Osteoblast (primary cell): ENCODE measurements around the gene SPP2. TPM values are rescaled to one million over a fixed set of nuclear protein-coding genes. Genes with fewer than 3 reads are reported as not detected.

Experiments
- DNase-seq: peaks from one replicate; pipeline ENCODE4 v3.0.0; 2011; ENCODE audit warnings: low spot score, mixed read lengths; ENCODE audit not compliant: insufficient read length; ENCODE audit errors: missing footprints
- H2AFZ ChIP-seq: 2 replicates; pipeline ENCODE4 v1.6.0; 2011; ENCODE audit warnings: mild to moderate bottlenecking, low read length
- H3K27ac ChIP-seq: 2 replicates; pipeline ENCODE4 v1.5.1; 2011; ENCODE audit warnings: mild to moderate bottlenecking, low read depth, low read length, moderate library complexity
- H3K27me3 ChIP-seq: 2 replicates; pipeline ENCODE4 v1.6.0; 2012; ENCODE audit warnings: mild to moderate bottlenecking, control low read depth, inconsistent platforms, low read length, moderate library complexity; ENCODE audit not compliant: insufficient read depth
- H3K36me3 ChIP-seq: 2 replicates; pipeline ENCODE4 v1.5.1; 2011; ENCODE audit warnings: mild to moderate bottlenecking, low read length, control low read depth, moderate library complexity; ENCODE audit not compliant: insufficient read depth
- H3K4me1 ChIP-seq: 2 replicates; pipeline ENCODE4 v1.5.1; 2011; ENCODE audit warnings: mild to moderate bottlenecking, low read length, control low read depth, moderate library complexity; ENCODE audit not compliant: insufficient read depth
- H3K4me2 ChIP-seq: 2 replicates; pipeline ENCODE4 v1.6.0; 2011; ENCODE audit warnings: mild to moderate bottlenecking, low read length; ENCODE audit not compliant: insufficient read depth
- H3K4me3 ChIP-seq: fragments of 200-600 bp; sonication (generic); 3 replicates; pipeline ENCODE4 v1.5.1; 2012; ENCODE audit warnings: mild to moderate bottlenecking, low read length, inconsistent platforms; ENCODE audit not compliant: insufficient read depth
- H3K79me2 ChIP-seq: 2 replicates; pipeline ENCODE4 v1.6.0; 2012; ENCODE audit warnings: mild to moderate bottlenecking, low read length, control low read depth, inconsistent platforms; ENCODE audit not compliant: insufficient read depth
- H3K9me3 ChIP-seq: 2 replicates; pipeline ENCODE4 v1.5.1; 2011; ENCODE audit warnings: low read depth, low read length, control low read depth
- H4K20me1 ChIP-seq: 2 replicates; pipeline ENCODE4 v1.6.0; 2012; ENCODE audit warnings: mild to moderate bottlenecking, low read length, control low read depth; ENCODE audit not compliant: insufficient read depth
- total RNA-seq: library from RNA; depleted of rRNA; stranded (reverse); fragments of >200 nt; gene quantifications from 2 replicates; pipeline ENCODE4 v1.2.3, GENCODE V29; 2012
- TF ChIP-seq, protein P1 (sequence below): IDR thresholded peaks from 2 replicates; pipeline ENCODE4 v1.5.1; 2011; ENCODE audit warnings: mild to moderate bottlenecking, low read depth, low read length, moderate library complexity; ENCODE audit errors: extremely low read depth

The SPP2 gene
- total RNA-seq, 1 donor, result not detected

DNA sequence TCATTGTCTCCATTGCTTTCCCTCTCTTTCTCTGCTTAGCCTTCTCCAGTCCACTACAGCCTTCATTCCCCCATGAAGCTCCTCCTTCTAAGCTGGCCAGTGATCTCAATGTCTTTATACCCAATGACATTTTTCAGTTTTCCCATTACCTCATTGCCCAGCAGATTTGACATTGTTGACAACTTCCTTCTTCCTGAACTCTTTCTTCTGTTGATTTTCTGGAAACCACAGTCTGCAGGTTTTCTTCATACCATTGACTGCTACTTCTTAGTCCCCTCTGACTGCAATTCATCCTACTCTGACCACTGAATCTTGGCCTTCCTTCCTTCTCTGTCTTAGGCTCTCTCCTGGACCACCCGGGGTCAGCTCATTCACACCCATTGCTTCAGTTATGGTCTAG lies 22.9 kb upstream of the SPP2 start:
- TF ChIP-seq, protein P1, sequence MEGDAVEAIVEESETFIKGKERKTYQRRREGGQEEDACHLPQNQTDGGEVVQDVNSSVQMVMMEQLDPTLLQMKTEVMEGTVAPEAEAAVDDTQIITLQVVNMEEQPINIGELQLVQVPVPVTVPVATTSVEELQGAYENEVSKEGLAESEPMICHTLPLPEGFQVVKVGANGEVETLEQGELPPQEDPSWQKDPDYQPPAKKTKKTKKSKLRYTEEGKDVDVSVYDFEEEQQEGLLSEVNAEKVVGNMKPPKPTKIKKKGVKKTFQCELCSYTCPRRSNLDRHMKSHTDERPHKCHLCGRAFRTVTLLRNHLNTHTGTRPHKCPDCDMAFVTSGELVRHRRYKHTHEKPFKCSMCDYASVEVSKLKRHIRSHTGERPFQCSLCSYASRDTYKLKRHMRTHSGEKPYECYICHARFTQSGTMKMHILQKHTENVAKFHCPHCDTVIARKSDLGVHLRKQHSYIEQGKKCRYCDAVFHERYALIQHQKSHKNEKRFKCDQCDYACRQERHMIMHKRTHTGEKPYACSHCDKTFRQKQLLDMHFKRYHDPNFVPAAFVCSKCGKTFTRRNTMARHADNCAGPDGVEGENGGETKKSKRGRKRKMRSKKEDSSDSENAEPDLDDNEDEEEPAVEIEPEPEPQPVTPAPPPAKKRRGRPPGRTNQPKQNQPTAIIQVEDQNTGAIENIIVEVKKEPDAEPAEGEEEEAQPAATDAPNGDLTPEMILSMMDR, result no peak

DNA sequence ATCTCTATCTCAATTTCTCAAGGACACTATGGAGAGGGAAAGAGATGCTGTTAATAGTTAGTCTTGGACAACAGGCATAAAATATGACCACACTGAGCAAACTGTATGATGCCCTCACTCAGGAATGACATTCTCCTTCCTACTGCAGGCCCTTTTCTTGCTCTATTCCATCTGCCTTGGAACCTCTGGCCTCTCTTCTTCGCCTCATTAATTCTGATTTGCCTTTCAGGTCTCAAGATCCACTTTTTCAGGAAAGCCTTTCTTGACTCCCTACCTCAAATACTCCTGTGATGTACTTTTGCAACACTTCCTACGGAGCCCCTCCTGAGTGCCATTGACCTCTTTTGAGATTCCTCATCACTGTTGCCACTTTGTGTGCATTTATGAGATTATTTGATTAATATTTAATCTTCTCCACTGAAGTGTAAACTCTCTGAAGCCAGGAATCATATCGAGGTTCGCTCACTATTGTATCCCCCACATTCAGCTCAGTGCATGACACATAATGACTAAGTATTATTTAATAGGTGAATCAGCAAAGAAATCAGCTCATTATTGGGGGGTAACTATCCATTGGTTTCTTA lies 21.3 kb upstream of the SPP2 start:
- H3K4me2 ChIP-seq, result no peak overlapping the region
- H3K9me3 ChIP-seq, result no peaks in the 10 kb centered on the region
- no peak for DNase-seq
- H4K20me1 ChIP-seq, result no peaks in the 10 kb centered on the region
- H3K79me2 ChIP-seq, result no peaks in the 10 kb centered on the region
- H3K4me3 ChIP-seq, result no peak overlapping the region
- no peaks in the 10 kb centered on the region for H3K36me3 ChIP-seq
- H3K27ac ChIP-seq, result no peak overlapping the region
- H2AFZ ChIP-seq, result no peak overlapping the region
- TF ChIP-seq, protein P1, result no peak
- H3K27me3 ChIP-seq, result peaks cover 12% of the 10 kb centered on the region
- H3K4me1 ChIP-seq, result peaks cover 28% of the 10 kb centered on the region

More for the DNA sequence above, 22.9 kb upstream of the SPP2 start:
- H3K9me3 ChIP-seq, result no peaks in the 10 kb centered on the region
- H3K79me2 ChIP-seq, result no peaks in the 10 kb centered on the region
- H2AFZ ChIP-seq, result no peak overlapping the region
- H3K27me3 ChIP-seq, result peaks cover 12% of the 10 kb centered on the region
- H3K27ac ChIP-seq, result no peak overlapping the region
- H4K20me1 ChIP-seq, result no peaks in the 10 kb centered on the region
- DNase-seq, result no peak
- H3K4me1 ChIP-seq, result peaks cover 20% of the 10 kb centered on the region
- no peaks in the 10 kb centered on the region for H3K36me3 ChIP-seq
- no peak overlapping the region for H3K4me2 ChIP-seq
- no peak overlapping the region for H3K4me3 ChIP-seq

DNA sequence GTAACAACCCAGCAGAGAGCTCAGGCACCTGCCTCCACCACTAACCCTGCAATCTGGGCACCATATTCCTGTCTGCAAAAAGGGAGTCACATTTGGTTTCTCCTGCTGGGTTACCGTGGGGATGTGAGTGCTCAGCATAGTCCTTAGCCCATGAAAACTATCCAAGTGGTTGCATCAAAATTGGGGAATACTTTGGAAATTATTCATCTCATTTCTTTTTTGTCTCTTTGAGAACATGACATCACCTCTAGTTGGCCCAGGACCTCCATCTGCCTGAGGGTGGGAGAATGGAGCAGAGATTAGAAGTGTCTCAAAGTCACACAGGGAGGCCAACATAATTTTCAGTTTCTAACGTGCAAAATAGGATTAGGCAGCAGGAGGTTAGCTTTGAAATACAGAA lies 19.3 kb upstream of the SPP2 start:
- DNase-seq, result no peak
- H3K79me2 ChIP-seq, result no peaks in the 10 kb centered on the region
- H3K4me3 ChIP-seq, result no peak overlapping the region
- no peaks in the 10 kb centered on the region for H4K20me1 ChIP-seq
- peaks cover 22% of the 10 kb centered on the region for H3K27me3 ChIP-seq
- no peaks in the 10 kb centered on the region for H3K36me3 ChIP-seq
- no peak overlapping the region for H3K4me2 ChIP-seq
- H2AFZ ChIP-seq, result no peak overlapping the region
- H3K27ac ChIP-seq, result no peak overlapping the region
- TF ChIP-seq, protein P1, result no peak
- peaks cover 22% of the 10 kb centered on the region for H3K4me1 ChIP-seq
- H3K9me3 ChIP-seq, result peaks cover 2% of the 10 kb centered on the region

DNA sequence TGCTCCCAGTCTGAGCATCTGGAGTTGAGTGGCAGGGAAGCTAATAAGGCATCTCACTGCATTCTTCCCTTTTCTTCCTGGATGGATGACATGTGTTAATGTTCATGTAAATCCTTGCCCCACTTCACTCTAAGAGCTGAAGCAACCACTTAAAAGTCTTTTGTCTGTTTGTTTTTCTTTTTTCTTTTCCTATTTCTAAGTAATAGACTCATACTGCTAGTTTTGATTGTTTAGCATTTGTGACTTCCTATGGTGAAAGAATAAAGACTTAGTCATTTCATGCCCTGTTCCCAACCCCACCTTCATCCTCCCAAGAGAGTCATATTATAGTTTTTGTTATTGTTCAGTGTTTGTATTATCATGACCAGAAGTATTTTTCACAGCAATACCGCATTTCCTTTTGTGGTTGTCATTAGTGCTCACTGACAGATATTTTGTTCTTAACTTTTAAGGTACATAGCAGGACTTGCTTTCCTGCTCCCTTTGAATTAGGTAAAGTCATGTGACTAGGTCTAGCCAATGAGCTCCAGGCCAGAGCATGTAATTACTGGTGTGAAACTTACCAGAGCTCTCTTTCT lies 18.1 kb upstream of the SPP2 start:
- peak overlapping the region; percentile 9 for H3K4me2 ChIP-seq
- H4K20me1 ChIP-seq, result no peaks in the 10 kb centered on the region

More for the DNA sequence above, 18.1 kb upstream of the SPP2 start:
- no peak overlapping the region for H3K4me3 ChIP-seq
- TF ChIP-seq, protein P1, result no peak
- H3K27me3 ChIP-seq, result peaks cover 29% of the 10 kb centered on the region
- H3K4me1 ChIP-seq, result peaks cover 20% of the 10 kb centered on the region
- no peak overlapping the region for H2AFZ ChIP-seq
- no peaks in the 10 kb centered on the region for H3K79me2 ChIP-seq
- H3K27ac ChIP-seq, result peak overlapping the region; percentile 1
- no peaks in the 10 kb centered on the region for H3K36me3 ChIP-seq
- DNase-seq, result peak; percentile 73
- H3K9me3 ChIP-seq, result peaks cover 2% of the 10 kb centered on the region
